ENCODE results near the gene CEP70. TPM values are rescaled to one million over a fixed set of nuclear protein-coding genes. Genes with fewer than 3 reads are reported as not detected.
"Not testable (repeated sequence)": the region's sequence is repeated elsewhere in the genome, so short reads cannot be mapped to it uniquely, and the experiment has no call there.

Gene CEP70
- total RNA-seq, 1 donor from 2014 or later, result 101 TPM

DNA sequence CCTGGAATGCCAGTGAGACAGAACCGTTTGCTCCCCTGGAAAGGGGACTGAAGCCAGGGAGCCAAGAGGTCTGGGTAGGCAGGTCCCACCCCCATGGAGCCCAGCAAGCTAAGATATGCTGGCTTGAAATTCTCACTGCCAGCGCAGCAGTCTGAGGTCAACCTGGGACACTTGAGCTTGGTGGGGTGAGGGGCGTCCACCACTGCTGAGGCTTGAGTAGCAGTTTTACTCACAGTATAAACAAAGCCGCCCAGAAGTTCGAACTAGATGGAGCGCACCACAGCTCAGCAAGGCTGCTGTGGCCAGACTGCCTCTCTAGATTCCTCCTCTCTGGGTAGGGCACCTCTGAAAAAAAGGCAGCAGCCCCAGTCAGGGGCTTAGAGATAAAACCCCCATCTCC lies 33.6 kb downstream of the CEP70 start:
- Mint-ChIP-seq H3K36me3 (peaks cover 31% of the 10 kb centered on the region), H3K27ac (no peak overlapping the region), H3K9me3 (peaks cover 33% of the 10 kb centered on the region), H3K4me3 (no peak overlapping the region), H3K27me3 (ENCODE audit: insufficient read depth, low read depth) (peaks cover 3% of the 10 kb centered on the region), H3K4me1 (no peaks in the 10 kb centered on the region)
- Histone ChIP-seq H3K27ac (no peak overlapping the region), H4K20me1 (ENCODE audit: low read depth) (no peaks in the 10 kb centered on the region), H3K4me1 (no peaks in the 10 kb centered on the region), H3K4me2 (no peak overlapping the region), H3K9ac (no peak overlapping the region), H2AFZ (replicated peaks) (no peak overlapping the region), H3K36me3 (no peaks in the 10 kb centered on the region), H3F3A (ENCODE audit: low read depth) (no peaks in the 10 kb centered on the region), H3K79me2 (ENCODE audit: low read depth) (no peaks in the 10 kb centered on the region), H3K4me3 (no peak overlapping the region), H3K27me3 (no peaks in the 10 kb centered on the region), H3K9me3 (ENCODE audit: low read depth) (peaks cover 4% of the 10 kb centered on the region)
- DNase-seq (ENCODE audit: low spot score), result no peak
- no peak for TF ChIP-seq EZH2 (IDR thresholded peaks at IDR 0.05)
- TF ChIP-seq, protein P1, sequence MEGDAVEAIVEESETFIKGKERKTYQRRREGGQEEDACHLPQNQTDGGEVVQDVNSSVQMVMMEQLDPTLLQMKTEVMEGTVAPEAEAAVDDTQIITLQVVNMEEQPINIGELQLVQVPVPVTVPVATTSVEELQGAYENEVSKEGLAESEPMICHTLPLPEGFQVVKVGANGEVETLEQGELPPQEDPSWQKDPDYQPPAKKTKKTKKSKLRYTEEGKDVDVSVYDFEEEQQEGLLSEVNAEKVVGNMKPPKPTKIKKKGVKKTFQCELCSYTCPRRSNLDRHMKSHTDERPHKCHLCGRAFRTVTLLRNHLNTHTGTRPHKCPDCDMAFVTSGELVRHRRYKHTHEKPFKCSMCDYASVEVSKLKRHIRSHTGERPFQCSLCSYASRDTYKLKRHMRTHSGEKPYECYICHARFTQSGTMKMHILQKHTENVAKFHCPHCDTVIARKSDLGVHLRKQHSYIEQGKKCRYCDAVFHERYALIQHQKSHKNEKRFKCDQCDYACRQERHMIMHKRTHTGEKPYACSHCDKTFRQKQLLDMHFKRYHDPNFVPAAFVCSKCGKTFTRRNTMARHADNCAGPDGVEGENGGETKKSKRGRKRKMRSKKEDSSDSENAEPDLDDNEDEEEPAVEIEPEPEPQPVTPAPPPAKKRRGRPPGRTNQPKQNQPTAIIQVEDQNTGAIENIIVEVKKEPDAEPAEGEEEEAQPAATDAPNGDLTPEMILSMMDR (IDR thresholded peaks at IDR 0.05), result no peak
- TF ChIP-seq EZH2phosphoT487 (IDR thresholded peaks at IDR 0.05), result no peak

DNA sequence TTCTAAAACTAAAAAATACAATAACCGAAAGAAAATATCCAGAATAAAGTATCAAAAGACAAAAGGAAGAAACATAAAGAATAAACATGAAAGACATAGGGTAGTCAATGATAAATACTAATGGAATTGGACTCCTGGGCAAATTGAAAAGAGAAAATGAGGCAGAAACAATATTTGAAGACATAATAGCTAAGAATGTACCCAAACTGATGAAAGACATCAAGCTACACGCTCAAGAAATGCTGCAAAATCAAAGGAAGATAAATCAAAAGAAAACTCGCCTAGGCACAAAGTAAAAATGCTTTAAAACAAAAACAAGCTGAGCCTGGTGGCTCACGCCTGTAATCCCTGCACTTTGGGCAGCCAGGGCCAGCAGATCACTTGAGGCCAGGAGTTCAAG lies 34.9 kb downstream of the CEP70 start:
- no peak overlapping the region for H3K9ac ChIP-seq
- no peak overlapping the region for H2AFZ ChIP-seq (replicated peaks)
- no peaks in the 10 kb centered on the region for H3K79me2 ChIP-seq (ENCODE audit: low read depth)
- no peaks in the 10 kb centered on the region for H4K20me1 ChIP-seq (ENCODE audit: low read depth)
- peaks cover 3% of the 10 kb centered on the region for H3K27me3 Mint-ChIP-seq (ENCODE audit: insufficient read depth, low read depth)
- no peak overlapping the region for H3K27ac ChIP-seq
- peaks cover 39% of the 10 kb centered on the region for H3K9me3 Mint-ChIP-seq
- H3K9me3 ChIP-seq (ENCODE audit: low read depth), result peaks cover 4% of the 10 kb centered on the region
- H3K4me3 ChIP-seq, result no peak overlapping the region
- no peaks in the 10 kb centered on the region for H3F3A ChIP-seq (ENCODE audit: low read depth)
- H3K4me3 Mint-ChIP-seq, result no peak overlapping the region
- no peaks in the 10 kb centered on the region for H3K27me3 ChIP-seq
- H3K4me2 ChIP-seq, result no peak overlapping the region
- H3K36me3 Mint-ChIP-seq, result peaks cover 33% of the 10 kb centered on the region
- no peak for DNase-seq (ENCODE audit: low spot score)
- no peak for TF ChIP-seq EZH2 (IDR thresholded peaks at IDR 0.05)
- H3K27ac Mint-ChIP-seq, result no peak overlapping the region
- no peaks in the 10 kb centered on the region for H3K36me3 ChIP-seq
- H3K4me1 ChIP-seq, result no peaks in the 10 kb centered on the region
- H3K4me1 Mint-ChIP-seq, result no peaks in the 10 kb centered on the region

DNA sequence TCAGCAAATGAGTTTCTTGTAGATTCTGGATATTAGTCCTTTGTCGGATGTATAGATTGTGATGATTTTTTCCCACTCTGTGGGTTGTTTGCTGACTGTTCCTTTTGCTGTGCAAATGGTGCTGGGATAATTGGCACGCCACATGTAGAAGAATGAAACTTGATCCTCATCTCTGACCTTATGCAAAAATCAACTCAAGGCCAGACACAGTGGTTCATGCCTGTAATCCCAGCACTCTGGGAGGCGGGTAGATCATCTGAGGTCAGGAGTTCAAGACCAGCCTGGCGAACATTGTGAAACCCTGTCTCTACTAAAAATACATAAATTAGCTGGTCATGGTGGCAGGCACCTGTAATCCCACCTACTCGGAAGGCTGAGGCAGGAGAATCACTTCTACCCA lies 39.3 kb downstream of the CEP70 start:
- Mint-ChIP-seq H3K36me3 (peaks cover 43% of the 10 kb centered on the region), H3K9me3 (peaks cover 58% of the 10 kb centered on the region)
- not testable (repeated sequence) for H3F3A ChIP-seq (ENCODE audit: low read depth); H3K4me2 ChIP-seq; H4K20me1 ChIP-seq (ENCODE audit: low read depth); H3K9me3 ChIP-seq (ENCODE audit: low read depth); H3K36me3 ChIP-seq; H2AFZ ChIP-seq (replicated peaks); DNase-seq (ENCODE audit: low spot score); H3K27me3 ChIP-seq; H3K4me1 ChIP-seq; H3K9ac ChIP-seq; H3K4me3 Mint-ChIP-seq; H3K4me3 ChIP-seq; H3K27ac ChIP-seq; H3K79me2 ChIP-seq (ENCODE audit: low read depth); H3K4me1 Mint-ChIP-seq; H3K27me3 Mint-ChIP-seq (ENCODE audit: insufficient read depth, low read depth); H3K27ac Mint-ChIP-seq

DNA sequence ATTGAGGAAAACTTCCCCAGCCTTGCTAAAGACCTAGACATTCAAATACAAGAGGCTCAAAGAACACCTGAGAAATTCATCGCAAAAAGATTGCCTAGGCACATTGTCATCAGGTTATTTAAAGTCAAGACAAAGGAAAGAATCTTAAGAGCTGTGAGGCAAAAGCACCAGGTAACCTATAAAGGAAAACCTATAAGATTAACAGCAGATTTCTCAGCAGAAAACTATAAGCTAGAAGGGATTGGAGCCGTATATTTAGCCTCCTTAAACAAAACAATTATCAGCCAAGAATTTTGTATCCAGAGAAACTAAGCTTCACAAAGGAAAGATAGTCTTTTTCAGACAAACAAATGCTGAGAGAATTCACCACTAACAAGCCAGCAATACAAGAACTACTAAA lies 43.1 kb downstream of the CEP70 start:
- H3K27ac ChIP-seq; H4K20me1 ChIP-seq (ENCODE audit: low read depth); H3K4me3 ChIP-seq; H3K27ac Mint-ChIP-seq; H3K27me3 Mint-ChIP-seq (ENCODE audit: insufficient read depth, low read depth); H3K9ac ChIP-seq; H3F3A ChIP-seq (ENCODE audit: low read depth); H3K4me2 ChIP-seq; DNase-seq (ENCODE audit: low spot score); H3K4me3 Mint-ChIP-seq; H2AFZ ChIP-seq (replicated peaks); H3K27me3 ChIP-seq; H3K4me1 Mint-ChIP-seq; H3K9me3 ChIP-seq (ENCODE audit: low read depth); H3K4me1 ChIP-seq; H3K79me2 ChIP-seq (ENCODE audit: low read depth): not testable (repeated sequence)
- H3K36me3 Mint-ChIP-seq, result peaks cover 59% of the 10 kb centered on the region
- H3K9me3 Mint-ChIP-seq, result peaks cover 56% of the 10 kb centered on the region
- peaks cover 11% of the 10 kb centered on the region for H3K36me3 ChIP-seq

DNA sequence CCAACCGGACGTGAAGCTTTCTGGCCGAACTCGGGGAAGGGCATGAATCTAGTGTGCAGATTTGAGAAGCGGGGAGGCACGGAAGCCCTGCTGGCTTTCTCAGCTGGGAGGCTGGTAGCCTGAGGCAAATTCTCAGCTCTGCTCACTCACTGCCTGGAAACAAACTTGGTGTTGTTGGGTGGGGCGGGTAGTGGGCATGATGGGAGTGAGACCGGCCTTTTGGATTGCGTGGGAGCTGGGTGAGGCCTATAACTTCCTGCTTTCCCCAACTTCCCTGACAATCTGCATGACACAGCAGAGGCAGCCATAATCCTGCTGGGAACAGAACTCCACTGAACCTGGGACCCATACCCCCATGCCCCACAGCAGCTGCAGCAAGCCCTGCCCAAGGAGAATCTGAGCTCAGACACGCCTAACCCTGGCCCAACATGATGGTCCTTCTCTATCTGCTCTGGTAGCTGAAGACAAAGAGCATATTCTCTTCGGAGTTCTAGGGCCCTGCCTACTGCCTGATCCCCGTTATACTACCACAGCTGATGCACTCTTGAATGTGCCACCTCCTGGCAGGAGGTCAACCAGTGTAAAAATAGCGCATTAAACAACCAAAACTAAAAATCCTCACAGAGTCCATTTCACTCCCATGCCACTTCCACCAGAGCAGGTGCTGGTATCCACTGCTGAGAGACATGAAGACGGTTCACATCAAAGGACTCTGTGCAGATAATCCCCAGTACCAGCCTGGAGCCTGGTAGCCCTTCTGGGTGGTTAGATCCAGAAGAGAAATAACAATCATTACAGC lies 44.7 kb downstream of the CEP70 start:
- no peak overlapping the region for H3K9ac ChIP-seq
- no peaks in the 10 kb centered on the region for H3F3A ChIP-seq (ENCODE audit: low read depth)
- no peak overlapping the region for H2AFZ ChIP-seq (replicated peaks)
- no peaks in the 10 kb centered on the region for H3K4me1 ChIP-seq
- Mint-ChIP-seq H3K27me3 (ENCODE audit: insufficient read depth, low read depth) (no peaks in the 10 kb centered on the region), H3K27ac (no peak overlapping the region), H3K4me3 (no peak overlapping the region), H3K4me1 (no peaks in the 10 kb centered on the region), H3K36me3 (peaks cover 57% of the 10 kb centered on the region), H3K9me3 (peaks cover 59% of the 10 kb centered on the region)
- H3K79me2 ChIP-seq (ENCODE audit: low read depth), result no peaks in the 10 kb centered on the region
- H3K27me3 ChIP-seq, result no peaks in the 10 kb centered on the region
- TF ChIP-seq EZH2 (IDR thresholded peaks at IDR 0.05), result no peak
- TF ChIP-seq, protein P1 (IDR thresholded peaks at IDR 0.05), result no peak
- TF ChIP-seq EZH2phosphoT487 (IDR thresholded peaks at IDR 0.05), result no peak
- H4K20me1 ChIP-seq (ENCODE audit: low read depth), result no peaks in the 10 kb centered on the region
- H3K9me3 ChIP-seq (ENCODE audit: low read depth), result peaks cover 9% of the 10 kb centered on the region
- peaks cover 15% of the 10 kb centered on the region for H3K36me3 ChIP-seq
- H3K4me3 ChIP-seq, result no peak overlapping the region
- H3K27ac ChIP-seq, result no peak overlapping the region
- no peak overlapping the region for H3K4me2 ChIP-seq
- no peak for DNase-seq (ENCODE audit: low spot score)
